Naive B cell (primary cell): ENCODE data around the gene MAP2K7. TPM values are rescaled to one million over a fixed set of nuclear protein-coding genes. Genes with fewer than 3 reads are reported as not detected.
"Not testable (repeated sequence)": the region's sequence is repeated elsewhere in the genome, so short reads cannot be mapped to it uniquely, and the experiment has no call there.

Experiments
- ATAC-seq, 2 donors: fragments of 150-1000 bp; cut with Tn5 transposase; 2 replicates each; pipeline ENCODE4 v1.10.0; 2021; ENCODE audit warnings: low read depth in 2 of 2, mild to moderate bottlenecking in 2 of 2, moderate library complexity in 2 of 2
- DNase-seq: peaks from one replicate; pipeline ENCODE4 v3.0.0; 2022
- H3K27ac Mint-ChIP-seq, 6 donors: one replicate each; pipeline ENCODE4 v1.8.0; 2020 to 2022; ENCODE audit warnings: mild to moderate bottlenecking in 6 of 6, mixed read lengths in 6 of 6, moderate library complexity in 5 of 6, inconsistent platforms in 2 of 6
- H3K27me3 Mint-ChIP-seq, 3 donors: one replicate each; pipeline ENCODE4 v1.8.0; 2021 to 2022; ENCODE audit warnings: mixed read lengths in 3 of 3, mild to moderate bottlenecking in 1 of 3
- H3K36me3 Mint-ChIP-seq, 2 donors: one replicate each; pipeline ENCODE4 v1.8.0; 2020 to 2022; ENCODE audit warnings: mixed read lengths in 2 of 2, inconsistent platforms in 1 of 2, mild to moderate bottlenecking in 1 of 2
- H3K4me1 Mint-ChIP-seq, 3 donors: one replicate each; pipeline ENCODE4 v1.8.0; 2020 to 2022; ENCODE audit warnings: mixed read lengths in 3 of 3, inconsistent platforms in 1 of 3, mild to moderate bottlenecking in 1 of 3, moderate library complexity in 1 of 3
- H3K4me3 Mint-ChIP-seq, 8 donors: one replicate each; pipeline ENCODE4 v1.8.0; 2020 to 2022; ENCODE audit warnings: mild to moderate bottlenecking in 8 of 8, mixed read lengths in 8 of 8, moderate library complexity in 8 of 8, inconsistent platforms in 2 of 8
- H3K9me3 Mint-ChIP-seq, 7 donors: one replicate each; pipeline ENCODE4 v1.8.0; 2020 to 2022; ENCODE audit warnings: mixed read lengths in 7 of 7, mild to moderate bottlenecking in 5 of 7, inconsistent platforms in 2 of 7, moderate library complexity in 1 of 7
- polyA plus RNA-seq, 6 donors: library from polyadenylated mRNA; unstranded; fragments of 300-500 nt; fragmentation: Illumina TruSeq; gene quantifications; one replicate each; pipeline ENCODE4 v1.2.3, GENCODE V29; 2021; ENCODE audit warnings: low read depth in 6 of 6

Gene MAP2K7
- polyA plus RNA-seq, 6 donors from 2014 or later: 0.50 to 5.1 (median 2.9) TPM

DNA sequence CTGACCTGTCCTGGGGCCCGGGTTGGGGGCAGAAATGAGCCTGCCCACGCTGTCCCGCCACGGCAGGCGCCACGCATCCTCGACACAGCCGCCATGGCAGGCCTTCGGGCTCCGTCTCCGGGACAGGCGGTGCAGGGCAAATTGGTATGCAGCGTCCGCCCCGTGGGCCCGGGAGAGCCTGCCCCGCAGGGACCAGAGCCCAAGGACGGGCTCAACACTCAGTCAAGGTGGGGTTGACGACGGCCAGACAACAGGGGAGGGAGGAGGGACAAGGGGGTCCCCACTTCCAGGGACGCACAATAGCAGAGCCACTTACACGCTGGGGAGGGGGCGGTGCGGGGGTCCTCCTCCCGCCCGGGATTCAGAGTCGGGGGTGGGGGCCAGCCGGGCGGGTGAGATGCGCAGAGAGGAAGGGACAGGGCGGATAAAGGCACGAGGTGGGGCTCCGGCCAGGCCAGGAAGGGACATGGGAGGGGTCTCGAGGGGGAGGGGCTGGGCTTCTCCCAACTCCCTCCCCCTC, 21.0 kb downstream of the MAP2K7 start:
- peaks cover 0 to 6% (median 4%) of the 10 kb centered on the region in 3 donors for H3K27me3 Mint-ChIP-seq
- H3K4me1 Mint-ChIP-seq: peaks cover 27 to 36% (median 35%) of the 10 kb centered on the region in 3 donors
- peak overlapping the region in 2 of 6 donors; percentile 29 to 75 for H3K27ac Mint-ChIP-seq
- DNase-seq (no peak), ATAC-seq (no peak)
- no peaks in the 10 kb centered on the region for H3K36me3 Mint-ChIP-seq
- no peaks in the 10 kb centered on the region for H3K9me3 Mint-ChIP-seq
- peak overlapping the region in 4 of 8 donors; percentile 61 to 82 (median 72) for H3K4me3 Mint-ChIP-seq

DNA sequence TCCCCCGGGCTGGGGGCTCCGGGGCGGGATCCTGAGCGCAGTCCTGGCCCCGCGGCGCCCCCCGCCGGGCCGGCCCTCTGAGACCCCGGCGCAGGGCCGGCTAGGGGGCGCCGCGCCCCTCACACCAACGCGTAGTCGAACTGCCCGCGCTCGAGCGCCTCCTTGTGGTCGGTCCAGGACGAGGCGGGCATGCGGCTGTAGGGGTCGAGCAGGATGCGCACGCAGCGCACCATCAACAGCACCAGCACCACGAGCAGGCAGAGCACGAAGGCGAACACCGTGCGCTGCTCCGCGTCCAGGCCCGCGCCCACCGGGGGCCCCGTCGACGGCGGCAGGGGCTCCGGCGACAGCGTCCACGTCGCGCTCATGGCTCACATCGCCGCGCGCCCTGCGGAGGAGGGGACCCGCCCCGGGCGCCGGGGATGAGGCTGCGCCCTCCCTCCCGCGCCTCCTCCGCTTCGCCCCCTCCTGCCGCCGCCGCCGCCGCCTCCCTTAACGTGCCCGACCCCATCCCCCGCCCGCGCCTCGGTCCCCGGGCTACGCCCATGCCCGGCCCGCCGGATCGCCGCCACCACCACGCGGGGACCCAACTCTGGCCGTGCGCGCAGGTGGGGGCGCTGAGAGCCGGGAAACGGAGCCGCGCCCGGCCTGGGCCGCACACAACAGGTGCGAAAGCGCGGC, 21.6 kb downstream of the MAP2K7 start:
- H3K9me3 Mint-ChIP-seq: no peaks in the 10 kb centered on the region
- H3K27ac Mint-ChIP-seq: peak overlapping the region in 2 of 6 donors; percentile 69 to 75
- peak overlapping the region; percentile 73 to 91 (median 83) for H3K4me3 Mint-ChIP-seq
- DNase-seq (peak; percentile 66), ATAC-seq (peak; percentile 29 to 37)
- H3K27me3 Mint-ChIP-seq: peaks cover 0 to under 1% (median 0%) of the 10 kb centered on the region in 3 donors
- H3K4me1 Mint-ChIP-seq: peaks cover 23 to 31% (median 29%) of the 10 kb centered on the region in 3 donors
- no peaks in the 10 kb centered on the region for H3K36me3 Mint-ChIP-seq

GRCh38 chr19:7926021-7926726, 22.5 kb downstream of the MAP2K7 start, which contains the start of gene CTXN1:
Gene CTXN1, minus strand, starts transcription at chr19:7926135. Its CDS starts 597 bp downstream, at chr19:7925538.
- Mint-ChIP-seq H3K4me3 (peak within 1 kb of the TSS; percentile 73 to 91 (median 83)), H3K27me3 (no peaks in the 10 kb centered on the region), H3K27ac (peak within 1 kb of the TSS in 3 of 6 donors; percentile 26 to 85 (median 69)), H3K36me3 (no peaks in the 10 kb centered on the region), H3K4me1 (peaks cover 19 to 26% (median 23%) of the 10 kb centered on the region in 3 donors), H3K9me3 (no peaks in the 10 kb centered on the region)
- ATAC-seq (peak; percentile 61 to 62), DNase-seq (peak; percentile 70)

DNA sequence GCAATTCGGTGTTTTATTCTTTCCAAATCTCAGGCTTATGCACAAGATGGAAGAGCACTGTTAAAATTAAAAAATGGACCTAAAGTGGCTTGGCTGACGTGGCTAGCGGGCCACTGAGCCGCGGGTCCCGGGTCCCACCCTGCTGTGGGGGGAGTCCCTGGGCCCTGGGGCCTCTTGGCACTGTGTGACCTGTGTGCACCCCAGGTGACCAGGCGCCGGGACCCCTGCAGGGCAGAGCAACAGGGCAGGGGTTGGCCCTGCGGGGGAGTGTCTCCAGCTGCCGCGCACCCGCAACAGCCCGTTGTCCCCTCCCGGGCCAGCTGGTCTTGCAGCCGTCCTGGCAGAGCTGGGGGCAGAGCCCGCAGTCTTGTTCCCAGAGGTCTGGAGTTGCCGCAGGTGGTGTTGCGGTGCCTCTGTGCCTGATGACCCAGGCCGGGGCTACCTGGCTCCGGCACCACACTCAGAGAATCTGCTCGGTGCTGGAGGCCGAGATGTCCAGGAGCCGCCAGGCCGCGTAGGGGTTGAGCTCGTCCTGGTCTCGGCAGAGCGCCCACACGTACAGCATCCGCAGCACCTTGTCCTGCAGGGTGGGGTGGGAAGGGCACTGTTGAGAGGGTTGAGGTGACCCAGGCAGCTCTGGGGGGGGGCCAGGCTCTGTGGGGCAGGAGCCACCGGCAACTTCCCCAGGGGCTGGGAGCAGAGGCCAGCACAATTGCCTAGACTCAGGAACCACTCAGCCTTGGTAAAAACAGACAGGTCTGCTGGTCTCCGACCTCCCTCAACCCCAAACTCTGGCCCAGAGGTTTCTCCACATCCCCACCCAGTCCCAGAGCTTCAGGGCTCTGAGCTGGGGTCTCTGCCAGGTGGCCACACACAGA, 23.3 kb downstream of the MAP2K7 start:
- peak overlapping the region in 6 of 8 donors; percentile 70 to 86 (median 78) for H3K4me3 Mint-ChIP-seq
- H3K27ac Mint-ChIP-seq: peak overlapping the region in 1 of 6 donors; percentile 85
- no peaks in the 10 kb centered on the region for H3K27me3 Mint-ChIP-seq
- no peaks in the 10 kb centered on the region for H3K9me3 Mint-ChIP-seq
- H3K4me1 Mint-ChIP-seq: peaks cover 13 to 20% (median 15%) of the 10 kb centered on the region in 3 donors
- ATAC-seq (no peak), DNase-seq (no peak)
- no peaks in the 10 kb centered on the region for H3K36me3 Mint-ChIP-seq

DNA sequence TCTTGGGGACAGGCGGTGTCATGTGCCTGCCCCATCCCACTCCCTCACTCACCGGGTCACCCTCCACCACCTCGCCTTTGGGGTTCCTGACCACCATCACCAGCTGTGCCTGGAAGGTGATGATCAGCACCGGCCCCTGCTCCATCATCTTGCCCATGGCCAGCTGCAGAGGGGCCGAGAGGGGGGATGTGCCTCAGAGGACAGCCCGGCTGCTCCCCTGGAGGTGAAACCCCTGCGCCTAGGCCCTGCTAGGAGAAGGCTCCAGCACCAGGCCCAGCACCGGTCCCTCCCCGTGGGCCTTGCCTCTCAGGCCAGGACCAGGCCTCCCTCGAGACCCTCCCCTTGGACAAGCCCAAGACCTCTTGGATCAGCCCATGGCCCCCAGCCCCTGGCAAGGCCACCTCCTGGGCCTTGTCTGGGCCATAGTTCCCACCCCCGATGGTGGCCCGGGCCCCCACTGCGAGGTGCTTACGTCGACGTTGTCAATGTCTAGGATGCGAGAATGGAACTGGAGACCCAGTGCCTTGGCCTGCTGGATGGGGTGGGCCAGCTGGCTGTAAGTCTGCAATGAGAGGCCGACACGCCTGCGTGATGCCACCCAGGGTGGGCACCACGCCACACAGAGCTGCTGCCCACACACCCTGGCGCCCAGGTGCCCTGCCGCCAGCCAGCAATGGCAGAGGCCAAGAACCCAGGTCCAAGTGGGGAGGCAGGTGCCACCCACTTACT, 24.1 kb downstream of the MAP2K7 start:
- Mint-ChIP-seq H3K9me3 (no peaks in the 10 kb centered on the region), H3K27ac (no peak overlapping the region), H3K36me3 (no peaks in the 10 kb centered on the region), H3K4me3 (peak overlapping the region in 2 of 8 donors; percentile 38 to 45), H3K27me3 (no peaks in the 10 kb centered on the region), H3K4me1 (peaks cover 10 to 16% (median 12%) of the 10 kb centered on the region in 3 donors)
- no peak for ATAC-seq
- no peak for DNase-seq

DNA sequence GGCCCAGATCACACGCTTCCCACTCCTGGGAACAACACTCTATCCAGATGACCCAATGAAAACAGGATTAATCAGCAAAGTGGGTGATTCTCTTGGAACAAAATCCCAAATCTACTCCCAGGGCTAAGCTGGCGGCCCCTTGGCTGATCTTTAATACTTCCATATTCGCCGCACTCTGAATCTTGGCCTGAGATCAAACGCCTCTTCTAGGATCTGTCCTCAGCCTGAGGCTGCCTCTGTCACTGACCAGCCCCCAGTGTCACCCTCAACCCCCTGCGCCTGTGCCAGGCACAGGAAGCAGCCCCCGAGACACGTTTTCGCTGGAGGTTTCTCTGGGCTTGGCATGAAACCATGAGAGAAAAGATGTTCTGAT, 24.6 kb downstream of the MAP2K7 start:
- no peaks in the 10 kb centered on the region for H3K9me3 Mint-ChIP-seq
- peaks cover 8 to 12% (median 11%) of the 10 kb centered on the region in 3 donors for H3K4me1 Mint-ChIP-seq
- DNase-seq: no peak
- no peaks in the 10 kb centered on the region for H3K27me3 Mint-ChIP-seq
- no peak for ATAC-seq
- peak overlapping the region in 2 of 8 donors; percentile 38 to 45 for H3K4me3 Mint-ChIP-seq
- no peaks in the 10 kb centered on the region for H3K36me3 Mint-ChIP-seq
- no peak overlapping the region for H3K27ac Mint-ChIP-seq

DNA sequence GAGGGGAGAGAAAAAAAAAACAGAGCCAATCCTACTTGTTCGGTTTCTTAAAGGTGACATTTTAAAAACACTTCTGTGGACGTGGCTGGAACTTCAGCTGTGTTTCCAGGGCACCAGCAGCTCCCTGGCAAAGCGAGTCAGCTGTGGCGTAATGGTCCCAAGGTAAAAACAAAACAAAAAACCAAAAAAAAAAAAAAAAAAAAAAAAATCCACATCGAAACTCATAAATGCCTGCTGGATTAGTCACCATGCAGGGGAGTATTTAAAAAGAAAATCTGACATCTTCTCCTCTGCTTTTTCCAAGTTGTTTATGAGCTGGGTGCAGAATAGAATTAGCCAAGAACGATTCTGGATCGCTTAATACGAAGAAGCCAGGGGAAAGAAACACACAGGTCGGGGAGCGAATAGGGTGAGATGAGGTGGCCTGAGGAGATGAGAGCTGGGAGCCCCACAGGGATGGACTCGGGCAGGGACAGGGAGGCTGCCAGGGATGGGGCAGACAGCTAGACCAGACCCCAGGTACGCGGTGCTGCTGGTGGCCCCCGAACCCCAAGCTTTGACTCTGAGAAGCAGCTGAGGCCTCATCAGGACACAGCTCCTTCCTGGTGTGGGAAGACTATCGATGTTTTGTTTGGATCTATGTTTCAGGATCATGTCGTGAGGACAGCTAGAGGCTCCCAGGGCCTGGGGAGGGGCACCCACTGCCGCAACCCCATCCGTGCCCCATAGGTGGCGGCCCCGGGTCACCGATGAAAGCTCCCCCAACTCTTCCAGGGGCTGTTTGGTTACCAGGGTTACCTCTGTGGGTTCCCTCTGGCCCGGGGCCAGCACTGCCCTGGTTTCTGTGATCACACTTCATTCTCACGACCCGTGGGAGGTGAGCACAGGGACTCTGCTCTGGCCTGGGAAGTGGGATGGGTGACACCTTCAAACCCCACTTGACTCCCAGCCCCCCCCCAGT, 25.3 kb downstream of the MAP2K7 start:
- Mint-ChIP-seq H3K27me3 (no peaks in the 10 kb centered on the region), H3K4me1 (peaks cover 8 to 12% (median 10%) of the 10 kb centered on the region in 3 donors), H3K27ac (peak overlapping the region in 3 of 6 donors; percentile 32 to 83 (median 70)), H3K4me3 (peak overlapping the region in 4 of 8 donors; percentile 45 to 69 (median 60)), H3K9me3 (no peaks in the 10 kb centered on the region), H3K36me3 (no peaks in the 10 kb centered on the region)
- ATAC-seq: peak; percentile 57 to 63
- DNase-seq: peak; percentile 67

GRCh38 chr19:7930030-7930429, 26.4 kb downstream of the MAP2K7 start:
- not testable (repeated sequence) for H3K36me3 Mint-ChIP-seq, H3K27me3 Mint-ChIP-seq, H3K9me3 Mint-ChIP-seq, DNase-seq, H3K4me3 Mint-ChIP-seq, ATAC-seq
- H3K4me1 Mint-ChIP-seq: peaks cover 7 to 10% (median 8%) of the 10 kb centered on the region in 3 donors
- peak overlapping the region in 3 of 6 donors; percentile 6 to 70 (median 36) for H3K27ac Mint-ChIP-seq

DNA sequence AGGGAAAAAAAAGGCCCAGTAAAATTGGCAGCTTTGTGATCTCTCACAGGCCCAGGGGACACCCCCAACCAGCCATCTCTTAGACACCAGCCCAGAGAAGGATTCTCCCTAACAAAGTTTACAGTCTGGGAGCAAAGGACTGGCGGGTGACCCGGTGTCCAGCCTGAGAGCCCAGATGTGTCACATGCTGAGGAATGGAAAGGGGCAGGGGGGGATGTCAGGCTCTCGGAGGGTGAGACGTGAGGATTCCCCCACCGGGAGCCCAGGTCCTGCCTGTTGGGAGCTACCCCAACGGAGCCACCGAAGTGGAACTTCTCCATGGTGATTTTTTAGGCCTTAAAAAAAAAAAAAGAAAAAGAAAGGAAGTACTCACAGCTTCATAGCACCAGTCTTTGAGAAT, 27.1 kb downstream of the MAP2K7 start:
- no peaks in the 10 kb centered on the region for H3K9me3 Mint-ChIP-seq
- no peaks in the 10 kb centered on the region for H3K36me3 Mint-ChIP-seq
- no peaks in the 10 kb centered on the region for H3K27me3 Mint-ChIP-seq
- ATAC-seq: no peak
- DNase-seq: no peak
- peaks cover 4 to 8% (median 6%) of the 10 kb centered on the region in 3 donors for H3K4me1 Mint-ChIP-seq
- H3K27ac Mint-ChIP-seq: peak overlapping the region in 1 of 6 donors; percentile 34
- H3K4me3 Mint-ChIP-seq: peak overlapping the region in 1 of 8 donors; percentile 40

DNA sequence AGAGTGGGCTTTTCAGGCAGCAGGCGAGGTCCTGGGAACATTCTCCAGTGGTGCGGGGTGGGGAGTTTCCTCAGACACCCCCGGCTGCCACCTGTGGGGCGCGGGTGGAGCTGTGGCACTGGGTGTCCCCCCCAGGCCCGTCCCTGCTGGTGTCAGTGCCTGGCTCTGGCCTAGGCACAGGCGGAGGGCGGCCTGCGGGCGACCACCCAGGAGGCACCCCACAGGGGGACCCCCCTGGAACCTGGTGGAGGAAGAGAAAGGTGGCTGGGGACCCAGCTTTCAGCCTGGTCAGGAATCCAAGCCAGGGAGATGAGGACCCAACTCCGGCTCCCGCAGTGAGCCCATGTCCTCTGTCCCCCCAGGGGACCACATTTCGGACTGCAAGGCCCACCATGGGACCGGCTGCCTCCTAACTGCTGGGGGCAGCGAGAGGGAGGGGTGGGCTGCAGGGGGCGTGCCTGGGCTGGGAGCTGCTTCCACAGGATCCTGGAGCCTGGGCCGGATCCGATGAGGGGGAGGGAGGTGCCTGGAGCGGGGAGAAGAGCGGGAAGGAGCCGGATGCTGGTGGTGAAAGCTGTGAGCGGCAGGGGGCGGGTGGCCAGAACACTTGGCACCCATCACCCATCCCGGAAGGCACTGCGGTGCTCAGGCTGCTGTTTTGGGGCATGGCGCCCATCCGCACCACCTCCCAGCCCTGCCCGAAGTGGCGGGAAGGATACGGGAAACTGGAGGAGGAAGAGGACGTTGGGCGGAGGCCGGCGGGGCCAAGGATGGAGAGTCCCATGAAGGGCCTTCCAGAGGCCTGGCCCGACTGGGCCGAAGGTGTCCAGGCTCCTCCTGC, 27.8 kb downstream of the MAP2K7 start:
- no peak for ATAC-seq
- peak overlapping the region in 1 of 6 donors; percentile 34 for H3K27ac Mint-ChIP-seq
- DNase-seq: no peak
- H3K27me3 Mint-ChIP-seq: no peaks in the 10 kb centered on the region
- no peaks in the 10 kb centered on the region for H3K36me3 Mint-ChIP-seq
- H3K9me3 Mint-ChIP-seq: no peaks in the 10 kb centered on the region
- no peak overlapping the region for H3K4me3 Mint-ChIP-seq
- H3K4me1 Mint-ChIP-seq: peaks cover 3 to 5% (median 4%) of the 10 kb centered on the region in 3 donors
